ENCODE data around the gene NOD2.
A peak's percentile ranks its signal among the peaks of the same experiment; 100 is the strongest.

The NOD2 gene

DNA sequence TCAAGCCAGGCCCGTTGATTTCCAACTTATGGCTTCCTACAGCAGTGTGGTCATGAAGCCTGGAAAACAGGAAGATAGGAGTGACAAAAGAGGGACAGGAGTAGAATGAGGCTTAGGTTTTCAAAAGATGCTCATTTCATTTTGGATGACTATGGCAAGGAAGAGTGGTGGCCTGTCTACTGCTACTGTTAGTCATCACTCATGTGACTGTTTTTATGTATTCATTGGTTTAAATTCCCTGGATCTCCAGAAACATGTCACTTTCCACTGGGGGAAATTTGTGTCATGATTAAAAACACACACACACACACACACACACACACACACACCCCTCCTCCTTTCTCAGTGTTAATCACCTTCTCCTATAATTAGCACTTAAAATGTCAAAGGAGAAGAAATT lies 47.3 kb downstream of the NOD2 start:
- DNase-seq (ENCODE audit: insufficient read length, low spot score) (no peak), FAIRE-seq (peak; percentile 76)

DNA sequence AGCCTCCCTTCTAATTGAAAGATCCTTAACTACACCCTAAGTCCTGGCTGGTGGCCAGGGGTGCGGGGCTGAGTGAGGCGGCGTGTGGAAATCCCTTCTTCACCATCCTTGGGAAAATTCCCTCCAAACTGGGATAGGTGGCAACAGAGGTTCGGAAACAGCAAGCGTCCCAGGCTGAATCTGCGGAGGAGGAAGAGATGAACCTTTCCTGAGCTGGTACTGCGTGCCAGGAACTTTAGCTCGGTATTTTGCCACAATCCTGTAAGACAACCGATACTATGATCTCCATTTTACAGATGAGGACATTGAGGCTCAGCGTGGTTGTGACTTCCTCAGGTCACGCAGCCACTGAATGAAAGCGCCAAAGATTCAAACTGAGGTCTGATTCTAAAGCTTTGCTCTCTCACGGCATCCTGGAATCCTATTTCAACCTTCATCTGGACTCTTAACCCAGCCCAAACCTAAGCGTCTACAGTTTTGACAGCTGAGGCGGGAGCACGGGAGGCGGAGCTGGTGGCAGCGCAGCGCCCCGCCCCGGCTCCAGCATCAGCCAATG lies 47.9 kb downstream of the NOD2 start:
- DNase-seq (ENCODE audit: insufficient read length, low spot score) (no peak), FAIRE-seq (no peak)

DNA sequence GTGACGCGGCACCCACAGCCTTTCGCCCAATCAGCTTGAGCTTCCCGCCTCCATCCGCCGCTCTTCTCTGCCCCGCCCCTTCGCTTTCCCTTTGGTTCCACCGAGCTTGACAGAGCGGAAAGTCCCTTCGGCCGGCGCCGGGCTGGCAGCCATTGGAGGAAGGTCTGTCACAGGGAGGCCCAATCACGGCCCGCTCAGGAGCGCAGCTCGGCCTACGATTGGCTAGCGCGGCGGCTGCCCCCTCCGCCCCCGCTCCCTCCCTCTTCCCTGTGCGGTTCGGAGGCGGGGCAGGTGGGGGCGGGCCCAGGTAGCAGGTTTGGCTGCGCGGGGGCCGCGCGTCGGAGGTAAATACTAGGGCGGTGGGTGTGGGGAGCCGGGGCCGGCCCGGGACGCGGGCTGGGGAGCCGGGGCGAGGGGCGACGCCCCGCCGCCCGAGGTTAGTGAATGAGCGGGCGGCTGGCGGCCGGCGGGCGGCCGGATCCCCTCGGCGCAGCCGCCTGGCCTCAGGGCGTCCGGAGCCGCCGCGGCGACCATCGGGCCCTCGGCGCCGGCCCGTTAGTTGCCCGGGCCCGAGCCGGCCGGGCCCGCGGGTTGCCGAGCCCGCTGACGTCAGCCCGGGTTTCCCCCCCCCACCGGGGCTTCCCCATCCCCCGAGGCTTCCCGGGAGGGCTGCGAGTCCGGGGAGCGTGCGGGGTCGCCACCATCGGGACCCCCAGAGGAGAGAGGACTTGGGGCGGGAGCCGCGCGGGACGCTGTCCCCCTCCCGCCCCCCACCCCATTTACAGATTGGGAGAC lies 48.6 kb downstream of the NOD2 start, which contains the start of gene CYLD:
CYLD (plus strand) TSS at position 306 of the 795 bp plus-strand sequence. CDS start 7,613 bp downstream, outside the sequence.
- FAIRE-seq (peak; percentile 96), DNase-seq (ENCODE audit: insufficient read length, low spot score) (peak; percentile 90)

DNA sequence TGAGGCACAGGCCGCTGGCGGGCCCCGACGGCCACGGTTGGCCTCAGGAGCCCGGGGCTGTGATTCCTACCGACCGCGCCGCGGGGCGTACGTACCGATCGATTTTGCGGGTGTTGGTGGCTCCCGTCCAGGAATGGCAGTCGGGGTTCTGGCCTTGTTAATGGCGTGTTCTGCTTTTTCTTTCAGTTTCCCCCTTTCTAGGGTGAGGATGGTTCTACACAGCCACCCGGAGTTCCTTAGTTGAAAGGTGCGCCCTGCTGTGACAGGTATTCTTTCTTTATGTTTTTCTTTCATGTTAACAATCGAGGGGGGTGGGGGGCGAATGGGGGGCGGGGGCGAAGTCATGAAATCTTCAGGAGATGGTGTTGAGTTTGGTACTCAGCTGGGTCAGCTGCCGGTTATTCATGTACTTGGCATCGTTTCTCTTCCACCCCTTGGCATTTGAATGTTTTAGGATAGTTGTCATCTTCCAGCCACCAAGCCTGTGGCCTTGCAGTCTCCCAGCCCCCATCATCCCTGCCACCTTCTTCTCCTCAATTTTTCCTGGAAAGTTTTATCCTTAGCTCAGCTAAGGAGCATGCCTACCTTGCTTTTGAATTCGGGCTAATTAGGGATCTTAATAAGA lies 49.3 kb downstream of the NOD2 start:
- DNase-seq (ENCODE audit: insufficient read length, low spot score) (peak; percentile 33), FAIRE-seq (peak; percentile 78)

DNA sequence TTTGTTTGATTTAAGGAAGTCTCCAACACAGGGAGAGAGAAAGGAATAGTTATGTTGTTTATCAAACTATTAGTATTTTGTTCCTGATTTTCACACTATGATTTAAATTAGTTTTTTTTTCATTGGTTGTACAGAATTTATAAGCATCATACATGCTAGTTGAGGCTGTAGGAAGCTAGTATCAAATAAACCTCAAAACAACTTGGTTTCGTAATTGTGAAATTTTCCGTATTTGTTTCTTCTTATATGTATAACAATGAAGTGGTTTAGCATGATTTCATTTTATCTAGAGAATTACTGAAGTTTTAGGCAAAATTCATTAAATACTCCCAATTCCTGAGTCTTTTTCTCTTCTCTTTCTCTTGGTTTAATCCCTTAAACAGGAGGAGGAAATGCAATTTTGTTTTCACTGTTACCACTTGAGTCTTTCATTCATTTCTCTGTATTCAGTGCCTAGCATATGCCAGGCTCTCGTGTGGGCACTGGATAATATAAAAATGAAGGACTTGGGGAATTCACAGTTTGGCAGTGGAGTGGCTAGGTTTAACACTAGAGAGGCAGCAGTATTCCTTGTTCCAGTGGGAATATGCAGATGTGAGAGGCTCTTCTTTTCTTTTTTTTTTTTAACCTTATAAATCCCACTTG lies 50.3 kb downstream of the NOD2 start:
- DNase-seq (ENCODE audit: insufficient read length, low spot score) (no peak), FAIRE-seq (peak; percentile 63)

DNA sequence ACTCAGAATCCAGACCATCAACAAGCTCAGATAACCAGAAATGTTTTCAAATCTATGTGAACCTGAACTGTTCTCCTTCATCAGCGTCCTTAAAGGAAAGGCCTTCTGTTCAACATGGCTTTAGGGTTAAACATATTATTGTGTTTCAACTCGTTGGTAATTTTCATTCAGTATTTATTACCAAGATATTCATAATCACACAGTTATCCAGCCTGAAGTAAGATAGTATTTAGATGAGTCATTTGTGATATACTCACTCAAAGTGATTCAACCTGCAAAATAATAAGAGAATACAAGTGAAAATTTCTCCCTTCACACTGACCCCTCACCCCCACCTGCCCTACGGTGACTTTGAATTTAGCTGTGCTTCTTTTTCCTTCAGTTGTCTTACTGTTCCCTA lies 51.5 kb downstream of the NOD2 start:
- DNase-seq (ENCODE audit: insufficient read length, low spot score): no peak
- peak; percentile 72 for FAIRE-seq

DNA sequence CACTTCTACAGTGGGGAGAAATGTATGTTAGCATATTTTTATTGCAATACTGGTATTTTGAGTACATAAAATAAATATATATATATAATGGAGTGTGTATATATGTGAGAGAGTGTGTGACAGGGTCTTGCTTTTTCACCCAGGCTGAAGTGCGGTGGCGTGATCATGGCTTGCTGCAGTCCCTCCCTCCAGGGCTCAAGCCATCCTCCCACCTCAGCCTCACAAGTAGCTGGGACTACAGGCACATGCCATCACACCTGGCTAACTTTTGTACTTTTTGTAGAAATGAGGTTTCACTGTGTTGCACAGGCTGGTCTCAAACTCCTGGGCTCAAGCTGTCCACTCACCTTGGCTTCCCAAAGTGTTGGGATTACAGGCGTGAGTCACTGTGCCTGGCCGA lies 52.5 kb downstream of the NOD2 start:
- no peak for FAIRE-seq
- DNase-seq (ENCODE audit: insufficient read length, low spot score): no peak

DNA sequence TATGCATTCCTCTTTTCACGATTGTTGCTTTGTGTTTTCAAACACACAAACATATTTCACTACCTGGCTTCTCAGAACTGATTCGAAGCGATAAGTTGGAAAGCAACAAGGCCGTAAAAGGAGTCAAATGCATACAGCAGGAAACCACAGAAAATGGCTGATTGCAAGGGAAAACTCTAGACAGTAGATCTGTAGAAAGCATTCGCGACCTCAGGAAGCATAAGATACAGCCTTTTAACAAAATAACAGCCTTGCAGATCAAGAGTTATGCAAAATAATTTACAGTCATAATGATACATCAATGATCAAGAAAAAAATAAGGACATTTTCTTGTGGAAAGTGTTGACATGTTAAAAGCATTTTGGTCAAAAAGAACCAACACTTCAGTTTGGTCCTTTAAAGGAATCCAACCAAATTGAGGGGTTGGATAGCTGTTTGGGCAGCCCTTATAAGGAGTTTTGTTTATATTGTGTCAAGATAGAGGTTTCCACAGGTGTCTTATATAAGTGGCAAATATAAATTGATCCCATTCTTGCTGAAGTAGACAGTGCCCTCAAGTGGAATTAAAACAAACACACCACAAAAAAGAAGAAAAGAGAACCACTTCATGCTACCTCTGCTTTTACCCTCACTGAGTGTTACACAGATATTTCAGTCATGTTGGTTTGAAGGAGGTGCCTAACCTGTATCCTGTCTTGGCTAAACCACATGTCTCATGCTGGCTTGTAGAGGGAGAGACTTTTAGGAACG lies 54.0 kb downstream of the NOD2 start:
- FAIRE-seq (peak; percentile 95), DNase-seq (ENCODE audit: insufficient read length, low spot score) (no peak)

DNA sequence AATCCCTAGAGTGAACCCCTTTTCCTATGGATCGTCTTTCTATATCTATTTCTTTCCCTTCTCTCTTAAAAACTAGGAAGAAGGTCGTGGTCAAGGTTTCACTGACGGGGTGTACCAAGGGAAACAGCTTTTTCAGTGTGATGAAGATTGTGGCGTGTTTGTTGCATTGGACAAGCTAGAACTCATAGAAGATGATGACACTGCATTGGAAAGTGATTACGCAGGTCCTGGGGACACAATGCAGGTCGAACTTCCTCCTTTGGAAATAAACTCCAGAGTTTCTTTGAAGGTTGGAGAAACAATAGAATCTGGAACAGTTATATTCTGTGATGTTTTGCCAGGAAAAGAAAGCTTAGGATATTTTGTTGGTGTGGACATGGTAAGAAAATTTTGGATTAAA lies 58.1 kb downstream of the NOD2 start:
- no peak for FAIRE-seq
- no peak for DNase-seq (ENCODE audit: insufficient read length, low spot score)

DNA sequence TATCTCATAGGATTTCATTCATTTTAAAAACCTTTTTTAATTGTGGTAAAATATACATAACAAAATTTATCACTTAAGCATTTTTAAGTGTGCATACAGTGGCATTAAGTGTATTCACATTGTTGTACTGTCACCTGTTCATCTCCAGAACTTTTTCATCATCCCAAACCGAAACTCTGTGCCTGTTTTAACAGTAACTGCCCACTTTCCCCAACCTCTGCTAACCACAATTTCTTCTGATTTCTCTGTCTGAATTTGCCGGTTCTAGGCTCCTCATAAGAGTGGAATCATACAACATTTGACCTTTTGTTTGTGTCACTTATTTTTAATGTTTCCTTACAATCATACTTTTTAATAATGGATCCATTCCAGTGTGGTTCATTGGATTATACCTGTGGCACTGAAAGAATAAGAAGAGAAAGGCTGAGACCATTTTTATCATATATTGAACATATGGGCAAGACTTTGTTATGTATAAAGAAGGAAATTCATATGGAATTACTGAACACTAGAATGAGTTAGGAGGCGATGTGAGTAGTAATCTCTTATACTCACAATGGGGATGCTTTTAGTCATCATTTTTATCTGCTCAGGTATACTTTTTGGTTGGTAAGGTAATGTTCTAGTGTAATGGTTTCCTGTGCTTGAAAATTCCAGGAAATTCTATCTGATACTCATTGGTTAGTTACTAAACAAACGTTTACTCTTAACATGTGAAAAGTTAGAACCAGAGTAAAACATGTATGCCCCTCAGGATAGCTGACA lies 59.2 kb downstream of the NOD2 start:
- no peak for DNase-seq (ENCODE audit: insufficient read length, low spot score)
- no peak for FAIRE-seq

DNA sequence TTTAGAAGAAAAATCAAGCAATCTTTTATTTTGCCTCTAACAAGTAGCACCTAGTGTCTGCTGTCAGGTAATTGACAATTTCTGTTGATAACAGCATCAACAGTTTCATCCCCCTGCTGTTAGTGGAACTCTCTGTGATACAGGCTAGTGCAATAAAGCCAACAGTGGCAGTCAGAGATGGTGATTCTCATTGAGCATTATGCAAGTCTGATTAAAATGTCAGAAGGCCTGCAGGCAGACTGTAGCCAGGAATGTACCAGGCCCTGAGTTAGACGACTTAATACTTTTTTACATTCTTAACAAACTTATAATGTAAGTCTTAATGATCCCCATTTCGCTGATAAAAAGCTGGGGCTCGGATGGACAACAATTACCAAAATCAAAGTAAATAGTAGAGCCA lies 63.1 kb downstream of the NOD2 start:
- DNase-seq (ENCODE audit: insufficient read length, low spot score): no peak
- FAIRE-seq: peak; percentile 61

DNA sequence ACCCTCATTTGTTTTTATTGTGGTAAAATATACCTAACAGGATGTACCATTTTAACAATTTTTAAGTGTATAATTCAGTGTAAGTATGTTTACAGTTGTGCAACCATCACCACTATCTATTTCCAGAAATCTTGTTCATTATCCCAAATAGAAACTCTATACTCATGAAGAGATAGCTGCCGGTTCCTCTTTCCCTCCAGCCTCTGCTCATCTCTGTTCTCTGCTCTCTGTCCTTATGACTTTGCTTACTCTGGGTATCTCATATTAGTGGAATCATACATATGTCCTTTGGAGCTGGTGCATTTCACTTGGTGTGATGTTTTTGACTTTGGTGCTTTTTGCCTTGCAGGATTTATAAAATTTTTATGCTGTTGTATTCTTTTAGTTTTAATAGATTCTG lies 67.9 kb downstream of the NOD2 start:
- DNase-seq (ENCODE audit: insufficient read length, low spot score): no peak
- no peak for FAIRE-seq

DNA sequence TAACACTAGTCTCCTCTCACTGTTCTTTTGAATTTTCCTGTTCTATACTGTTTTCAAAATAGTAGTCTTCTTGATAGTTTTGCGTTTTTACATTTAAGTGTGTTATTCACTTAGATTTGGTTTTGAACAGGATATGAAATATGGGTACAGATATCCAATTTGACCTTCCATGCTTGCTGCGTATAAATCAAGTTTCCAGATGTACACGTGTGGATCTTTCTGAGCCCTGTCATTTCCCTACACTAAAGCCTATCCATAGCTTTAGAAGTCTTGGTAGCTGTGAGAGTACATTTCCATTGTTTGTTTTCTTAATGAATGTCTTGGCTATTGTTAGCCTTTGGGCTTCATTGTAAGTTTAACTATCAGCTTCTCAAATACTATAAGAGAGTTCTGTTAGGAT lies 68.8 kb downstream of the NOD2 start:
- DNase-seq (ENCODE audit: insufficient read length, low spot score) (no peak), FAIRE-seq (no peak)

DNA sequence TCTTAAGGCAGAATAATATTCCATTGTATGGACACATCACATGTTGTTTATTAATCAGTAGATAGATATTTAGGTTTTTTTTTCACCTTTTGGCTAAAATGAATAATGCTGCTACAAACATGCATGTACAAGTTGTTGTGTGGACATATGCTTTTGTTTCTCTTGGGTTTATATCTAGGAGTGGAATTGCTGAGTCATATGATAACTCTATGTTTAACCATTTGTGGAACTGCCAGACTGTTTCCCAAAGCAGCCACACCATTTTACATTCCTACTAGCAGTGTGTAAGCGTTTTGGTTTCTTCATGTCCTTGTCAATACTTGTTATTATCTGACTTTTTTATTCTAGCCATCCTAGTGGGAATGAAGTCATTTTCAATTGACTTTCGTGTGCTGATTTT lies 69.8 kb downstream of the NOD2 start:
- no peak for FAIRE-seq
- DNase-seq (ENCODE audit: insufficient read length, low spot score): no peak

DNA sequence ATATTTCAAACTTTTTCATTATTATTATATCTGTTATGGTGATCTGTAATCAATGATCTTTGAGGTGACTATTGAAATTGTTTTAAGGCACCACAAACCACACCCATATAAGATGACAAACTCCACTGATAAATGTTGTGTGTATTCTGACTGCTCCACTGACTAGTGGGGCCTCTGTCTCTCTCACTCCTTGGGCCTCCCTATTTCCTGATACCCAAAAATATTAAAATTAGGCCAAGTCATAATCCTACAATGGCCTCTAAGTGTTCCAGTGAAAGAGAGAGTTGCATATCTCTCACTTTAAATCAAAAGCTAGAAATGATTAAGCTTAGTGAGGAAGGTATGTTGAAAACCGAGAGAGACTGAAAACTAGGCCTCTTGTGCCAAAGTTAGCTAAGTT lies 71.9 kb downstream of the NOD2 start:
- no peak for FAIRE-seq
- no peak for DNase-seq (ENCODE audit: insufficient read length, low spot score)

DNA sequence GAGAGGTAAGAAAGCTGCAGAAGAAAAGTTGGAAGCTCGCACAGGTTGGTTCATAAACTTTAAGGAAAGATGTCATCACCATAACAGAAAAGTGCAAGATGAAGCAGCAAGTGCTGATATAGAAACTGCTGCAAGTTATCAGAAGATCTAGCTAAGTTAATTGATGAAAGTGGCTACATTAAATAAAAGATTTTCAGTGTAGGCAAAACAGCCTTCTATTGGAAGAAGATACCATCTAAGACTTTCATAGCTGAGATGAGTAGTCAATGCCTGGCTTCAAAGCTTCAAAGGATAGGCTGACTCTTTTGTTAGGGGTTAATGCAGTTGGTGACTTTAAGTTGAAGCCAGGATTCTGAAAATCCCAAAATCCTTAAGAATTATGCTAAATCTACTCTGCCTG lies 72.5 kb downstream of the NOD2 start:
- DNase-seq (ENCODE audit: insufficient read length, low spot score) (no peak), FAIRE-seq (no peak)

DNA sequence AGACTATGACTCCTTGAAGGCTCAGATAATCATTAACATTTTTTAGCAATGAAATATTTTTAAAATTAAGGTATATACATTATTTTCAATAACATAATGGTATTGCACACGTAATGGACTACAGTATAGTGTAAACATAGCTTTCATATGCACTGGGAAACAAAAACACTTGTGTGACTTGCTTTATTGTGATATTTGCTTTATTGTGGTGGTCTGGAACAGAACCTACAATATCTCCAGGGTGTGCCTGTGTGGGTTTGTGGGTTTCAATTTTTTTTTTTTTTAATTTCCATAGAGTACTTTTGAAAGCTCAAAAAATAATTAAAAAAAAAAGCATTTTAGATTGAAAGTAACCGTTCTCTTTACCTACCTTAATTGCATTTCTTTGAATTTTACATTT lies 73.8 kb downstream of the NOD2 start:
- FAIRE-seq (no peak), DNase-seq (ENCODE audit: insufficient read length, low spot score) (no peak)

DNA sequence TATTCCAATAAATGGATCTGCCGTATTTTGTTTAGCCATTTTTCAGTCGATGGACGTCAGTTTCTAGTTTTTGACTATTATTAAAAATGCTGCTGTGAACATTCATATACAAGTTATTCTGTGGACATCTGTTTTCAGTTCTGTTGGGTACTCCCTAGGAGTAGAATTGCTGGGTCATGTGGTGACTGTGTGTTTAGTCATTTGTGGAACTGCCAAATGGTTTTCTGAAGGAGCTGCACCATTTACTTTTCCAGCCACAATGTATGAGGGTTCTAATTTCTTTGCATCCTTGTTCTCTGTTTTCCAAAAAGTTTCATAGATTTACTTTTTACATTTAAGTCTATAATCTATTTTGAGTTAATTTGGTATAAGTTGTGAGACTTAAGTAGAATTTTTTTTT lies 78.0 kb downstream of the NOD2 start:
- FAIRE-seq: no peak
- no peak for DNase-seq (ENCODE audit: insufficient read length, low spot score)

DNA sequence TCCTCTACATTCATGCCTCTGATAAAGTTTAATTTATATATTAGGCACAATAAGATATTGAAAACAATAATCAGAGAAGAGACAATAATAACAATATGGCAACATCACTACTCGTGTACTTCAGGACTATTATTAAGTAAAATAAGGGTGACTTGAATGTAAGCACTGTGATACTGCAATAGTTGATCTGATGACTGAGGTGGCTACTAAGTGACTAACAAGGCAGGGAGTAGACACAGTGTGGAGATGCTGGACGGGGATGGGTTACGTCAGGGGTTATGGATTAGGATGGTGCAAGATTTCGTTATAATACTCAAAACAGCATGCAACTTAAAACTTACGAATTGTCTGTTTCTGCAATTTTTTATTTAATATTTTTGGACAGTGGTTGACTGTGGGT lies 81.0 kb downstream of the NOD2 start:
- DNase-seq (ENCODE audit: insufficient read length, low spot score) (no peak), FAIRE-seq (no peak)

DNA sequence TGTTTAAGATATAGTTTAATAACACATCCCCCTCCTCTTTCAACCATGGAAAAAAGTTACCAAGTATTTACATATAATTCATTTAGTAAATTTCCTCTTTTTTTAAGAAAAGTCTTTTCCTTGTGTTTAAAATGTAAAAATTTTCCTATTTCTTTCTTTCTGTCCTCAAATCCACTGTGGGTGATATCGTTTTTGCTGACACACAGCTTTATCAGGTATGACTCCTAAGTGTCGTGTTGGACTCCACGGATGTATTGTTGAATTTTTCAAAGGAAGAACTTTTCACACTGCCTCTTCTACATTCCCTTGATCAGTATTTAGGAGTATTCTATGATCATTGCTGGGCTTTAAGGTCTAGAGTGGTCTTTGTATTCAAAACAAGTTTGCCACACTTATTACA lies 81.6 kb downstream of the NOD2 start:
- DNase-seq (ENCODE audit: insufficient read length, low spot score): no peak
- FAIRE-seq: no peak

Measured in GM19239 (cell line).